Right lobe of liver (tissue), 6 donors: ENCODE results near the gene C19orf44. TPM values are rescaled to one million over a fixed set of nuclear protein-coding genes. Genes with fewer than 3 reads are reported as not detected.
"Not testable (repeated sequence)": the region's sequence is repeated elsewhere in the genome, so short reads cannot be mapped to it uniquely, and the experiment has no call there.

Experiments
- ATAC-seq, 4 donors: fragments of 200-7000 bp; cut with Tn5 transposase; one replicate each; pipeline ENCODE4 v1.9.1; 2020; ENCODE audit warnings: mild to moderate bottlenecking in 4 of 4, moderate library complexity in 4 of 4
- DNase-seq, 3 donors: peaks; one replicate each; pipeline ENCODE4 v3.0.0-alpha.2; 2020
- H3K27ac ChIP-seq, 3 donors: fragments of 200-600 bp; one replicate each; pipeline ENCODE4 v1.8.0; 2022
- H3K27me3 ChIP-seq, 2 donors: fragments of 200-600 bp; one replicate each; pipeline ENCODE4 v1.8.0; 2022
- H3K36me3 ChIP-seq, 4 donors: fragments of 200-600 bp; sonication (generic) in 1 of 4; one replicate each; pipeline versions ENCODE4 v1.5.1 to v1.8.0; 2017 to 2022; ENCODE audit warnings: control low read depth in 1 of 4
- H3K4me1 ChIP-seq, 4 donors: fragments of 200-600 bp; sonication (generic) in 1 of 4; one replicate each; pipeline versions ENCODE4 v1.5.1 to v1.8.0; 2017 to 2022; ENCODE audit warnings: control low read depth in 1 of 4
- H3K4me3 ChIP-seq, 3 donors: fragments of 200-600 bp; one replicate each; pipeline ENCODE4 v1.8.0; 2022
- H3K9me3 ChIP-seq, 4 donors: fragments of 200-600 bp; sonication (generic) in 1 of 4; one replicate each; pipeline versions ENCODE4 v1.5.1 to v1.8.0; 2017 to 2022; ENCODE audit warnings: control low read depth in 1 of 4
- CTCF ChIP-seq, 4 donors: fragments of 200-600 bp in 3 of 4; fragments of 450-650 bp in 1 of 4; IDR thresholded peaks; one replicate each; pipeline versions ENCODE4 v1.5.1 to v1.8.0; 2016 to 2022; ENCODE audit warnings: antibody characterized with exemption in 4 of 4, mild to moderate bottlenecking in 2 of 4
- POLR2A ChIP-seq: fragments of 450-650 bp; IDR thresholded peaks from one replicate; pipeline ENCODE4 v1.6.1; 2017; ENCODE audit warnings: antibody characterized with exemption, mild to moderate bottlenecking
- WGBS: methylation state at CpG from one replicate; pipeline ENCODE4 v1.1.6; 2018; ENCODE audit warnings: low coverage, low lambda C conversion rate; ENCODE audit not compliant: insufficient coverage; ENCODE audit errors: missing lambda C conversion rate; 5-methylcytosine and 5-hydroxymethylcytosine counted together
- intact Hi-C, 2 donors: fragments of 100-400 bp; cut with DNase I; formaldehyde crosslinking; loops; one replicate each; pipeline versions ENCODE4 v1.11.2 to v1.14.1; 2022
- long read RNA-seq: library from polyadenylated mRNA; unstranded; transcript quantifications from one replicate; pipeline ENCODE4 v2.0.0, GENCODE V29; 2019
- total RNA-seq, 6 experiments: library from RNA; depleted of rRNA in 2 of 6; stranded (reverse); fragments of >200 nt in 2 of 6; fragmentation: NEBNext Ultra II Directional in 3 of 6; extraction: Animal tissue kit (Norgen Biotek cat#: 25700) in 3 of 6; gene quantifications; one replicate each; pipeline versions ENCODE4 v1.1.0 to v1.2.4, GENCODE V29; 2016 to 2023
- donor health status: DM: no; HTN: yes; CAD: no.
- donor health status: DM: no; HTN: no; CAD: no.
- donor health status: DM: no; HTN: no; CAD: no.
- donor health status: DM: no; HTN: yes; CAD: no.
- donor health status: DM: no; HTN: yes; CAD: no.

Gene C19orf44
- total RNA-seq, result 1 to 10 TPM; 1.8 to 4.3 (median 2.5) TPM
- long read RNA-seq, partial matches to known transcripts, result 1 of 3 reads
- long read RNA-seq, other reads (novel, unspliced or antisense), result 2 of 3 reads

- TF ChIP-seq POLR2A (no peak), CTCF (IDR thresholded peaks at IDR 0.05) (peak in 3 of 4 donors; percentile 18 to 31 (median 22))
- Histone ChIP-seq H3K9me3 (no peaks in the 10 kb centered on the region), H3K4me1 (peaks cover 0 to 36% (median 17%) of the 10 kb centered on the region in 4 donors)
Measured at GRCh38 chr19:16495982-16496612, at the start of gene C19orf44, which contains the start of gene CALR3. Gene C19orf44 (plus strand): TSS chr19:16496394. CDS start chr19:16500793, 4,399 bp downstream. Gene CALR3 (minus strand): TSS chr19:16496167. CDS start chr19:16496129, 38 bp downstream.

GRCh38 chr19:16446724-16447368, 49.3 kb upstream of the C19orf44 start:
- 20% methylated on average over 9 of the region's 9 CpGs for WGBS
- Histone ChIP-seq H3K27me3 (no peaks in the 10 kb centered on the region), H3K4me1 (peaks cover 0 to 23% (median 9%) of the 10 kb centered on the region in 4 donors), H3K36me3 (peaks cover 0 to under 1% (median 0%) of the 10 kb centered on the region in 4 donors), H3K27ac (peak overlapping the region; percentile 15 to 38 (median 19)), H3K9me3 (no peaks in the 10 kb centered on the region), H3K4me3 (no peak overlapping the region)
- intact Hi-C loops, result no loop called here
- TF ChIP-seq POLR2A (no peak), CTCF (IDR thresholded peaks at IDR 0.05) (no peak)
- DNase-seq (peak; percentile 80 to 87 (median 85)), ATAC-seq (peak; percentile 84 to 92 (median 88))

More at GRCh38 chr19:16495982-16496612, at the start of gene C19orf44, which contains the start of gene CALR3:
- Histone ChIP-seq H3K4me3 (peak within 1 kb of the TSS; percentile 44 to 80 (median 70)), H3K27me3 (no peaks in the 10 kb centered on the region), H3K27ac (peak within 1 kb of the TSS; percentile 2 to 77 (median 56)), H3K36me3 (no peaks in the 10 kb centered on the region)
- ATAC-seq, result peak; percentile 93 to 97 (median 96)
- 1% methylated on average over 27 of the region's 52 CpGs for WGBS
- intact Hi-C loops, result no loop called here
- DNase-seq, result peak; percentile 98 to 99 (median 99)

GRCh38 chr19:16448872-16449271, 47.3 kb upstream of the C19orf44 start:
- intact Hi-C loops, H3K36me3 ChIP-seq, H3K27me3 ChIP-seq, H3K9me3 ChIP-seq, H3K4me3 ChIP-seq, H3K27ac ChIP-seq, ATAC-seq, DNase-seq: not testable (repeated sequence)
- 100% methylated on average over 3 of the region's 3 CpGs for WGBS
- peaks cover 0 to 23% (median 11%) of the 10 kb centered on the region in 4 donors for H3K4me1 ChIP-seq

- H3K36me3 ChIP-seq, result no peaks in the 10 kb centered on the region
- peak in 2 of 4 donors; percentile 12 to 16 for ATAC-seq
- intact Hi-C loops, result no loop called here
- WGBS, result 49% methylated on average over 5 of the region's 6 CpGs
- no peaks in the 10 kb centered on the region for H3K9me3 ChIP-seq
- TF ChIP-seq CTCF (IDR thresholded peaks at IDR 0.05), result no peak
- no peak for TF ChIP-seq POLR2A
- DNase-seq, result no peak
- H3K4me3 ChIP-seq, result no peak overlapping the region
- H3K27ac ChIP-seq, result peak overlapping the region in 1 of 3 donors; percentile 24
- H3K4me1 ChIP-seq, result peaks cover 0 to 25% (median 14%) of the 10 kb centered on the region in 4 donors
- no peaks in the 10 kb centered on the region for H3K27me3 ChIP-seq
Measured at GRCh38 chr19:16449330-16449961, 46.7 kb upstream of the C19orf44 start.
